ENCODE results near the gene KCTD1.

KCTD1 gene

GRCh38 chr18:26448714-26449159, 99.6 kb downstream of the KCTD1 start:
- no peak for TF ChIP-seq YY1 (IDR thresholded peaks at IDR 0.05; ENCODE audit: low read depth)
- no peak for TF ChIP-seq EGR1 (IDR thresholded peaks at IDR 0.05)
- no peak for TF ChIP-seq CEBPB (IDR thresholded peaks at IDR 0.05)
- TF ChIP-seq EP300 (IDR thresholded peaks at IDR 0.05; ENCODE audit: borderline replicate concordance): no peak
- TF ChIP-seq TAF1 (IDR thresholded peaks at IDR 0.05; ENCODE audit: low read depth): no peak
- TF ChIP-seq, protein P1, sequence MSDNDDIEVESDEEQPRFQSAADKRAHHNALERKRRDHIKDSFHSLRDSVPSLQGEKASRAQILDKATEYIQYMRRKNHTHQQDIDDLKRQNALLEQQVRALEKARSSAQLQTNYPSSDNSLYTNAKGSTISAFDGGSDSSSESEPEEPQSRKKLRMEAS (IDR thresholded peaks at IDR 0.05): no peak
- no peak for TF ChIP-seq ZBTB7A (IDR thresholded peaks at IDR 0.05; ENCODE audit: low read depth)
- no peak for TF ChIP-seq FOXM1 (IDR thresholded peaks at IDR 0.05; ENCODE audit: borderline replicate concordance, low read depth)
- TF ChIP-seq, protein P2, sequence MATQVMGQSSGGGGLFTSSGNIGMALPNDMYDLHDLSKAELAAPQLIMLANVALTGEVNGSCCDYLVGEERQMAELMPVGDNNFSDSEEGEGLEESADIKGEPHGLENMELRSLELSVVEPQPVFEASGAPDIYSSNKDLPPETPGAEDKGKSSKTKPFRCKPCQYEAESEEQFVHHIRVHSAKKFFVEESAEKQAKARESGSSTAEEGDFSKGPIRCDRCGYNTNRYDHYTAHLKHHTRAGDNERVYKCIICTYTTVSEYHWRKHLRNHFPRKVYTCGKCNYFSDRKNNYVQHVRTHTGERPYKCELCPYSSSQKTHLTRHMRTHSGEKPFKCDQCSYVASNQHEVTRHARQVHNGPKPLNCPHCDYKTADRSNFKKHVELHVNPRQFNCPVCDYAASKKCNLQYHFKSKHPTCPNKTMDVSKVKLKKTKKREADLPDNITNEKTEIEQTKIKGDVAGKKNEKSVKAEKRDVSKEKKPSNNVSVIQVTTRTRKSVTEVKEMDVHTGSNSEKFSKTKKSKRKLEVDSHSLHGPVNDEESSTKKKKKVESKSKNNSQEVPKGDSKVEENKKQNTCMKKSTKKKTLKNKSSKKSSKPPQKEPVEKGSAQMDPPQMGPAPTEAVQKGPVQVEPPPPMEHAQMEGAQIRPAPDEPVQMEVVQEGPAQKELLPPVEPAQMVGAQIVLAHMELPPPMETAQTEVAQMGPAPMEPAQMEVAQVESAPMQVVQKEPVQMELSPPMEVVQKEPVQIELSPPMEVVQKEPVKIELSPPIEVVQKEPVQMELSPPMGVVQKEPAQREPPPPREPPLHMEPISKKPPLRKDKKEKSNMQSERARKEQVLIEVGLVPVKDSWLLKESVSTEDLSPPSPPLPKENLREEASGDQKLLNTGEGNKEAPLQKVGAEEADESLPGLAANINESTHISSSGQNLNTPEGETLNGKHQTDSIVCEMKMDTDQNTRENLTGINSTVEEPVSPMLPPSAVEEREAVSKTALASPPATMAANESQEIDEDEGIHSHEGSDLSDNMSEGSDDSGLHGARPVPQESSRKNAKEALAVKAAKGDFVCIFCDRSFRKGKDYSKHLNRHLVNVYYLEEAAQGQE (IDR thresholded peaks at IDR 0.05; ENCODE audit: low read depth): no peak
- no peak for TF ChIP-seq RAD21 (IDR thresholded peaks at IDR 0.05; ENCODE audit: low read depth)
- no peak for TF ChIP-seq TCF12 (IDR thresholded peaks at IDR 0.05; ENCODE audit: low read depth)
- TF ChIP-seq NFIC (IDR thresholded peaks at IDR 0.05): no peak
- TF ChIP-seq USF1 (IDR thresholded peaks at IDR 0.05): no peak
- TF ChIP-seq CREB1 (IDR thresholded peaks at IDR 0.05; ENCODE audit: low read depth): no peak
- no peak for TF ChIP-seq TEAD4 (IDR thresholded peaks at IDR 0.05)

GRCh38 chr18:26443853-26444252, 104.5 kb downstream of the KCTD1 start:
- TF ChIP-seq EP300 (IDR thresholded peaks at IDR 0.05; ENCODE audit: borderline replicate concordance): no peak
- no peak for TF ChIP-seq RAD21 (IDR thresholded peaks at IDR 0.05; ENCODE audit: low read depth)
- TF ChIP-seq, protein P2 (IDR thresholded peaks at IDR 0.05; ENCODE audit: low read depth): no peak
- TF ChIP-seq EGR1 (IDR thresholded peaks at IDR 0.05): no peak
- no peak for TF ChIP-seq USF1 (IDR thresholded peaks at IDR 0.05)
- TF ChIP-seq TCF12 (IDR thresholded peaks at IDR 0.05; ENCODE audit: low read depth): no peak

GRCh38 chr18:26442126-26442525, 106.2 kb downstream of the KCTD1 start:
- TF ChIP-seq ZBTB7A (IDR thresholded peaks at IDR 0.05; ENCODE audit: low read depth) (no peak), YY1 (IDR thresholded peaks at IDR 0.05; ENCODE audit: low read depth) (no peak), FOXM1 (IDR thresholded peaks at IDR 0.05; ENCODE audit: borderline replicate concordance, low read depth) (no peak), RAD21 (IDR thresholded peaks at IDR 0.05; ENCODE audit: low read depth) (no peak), CREB1 (IDR thresholded peaks at IDR 0.05; ENCODE audit: low read depth) (no peak), TAF1 (IDR thresholded peaks at IDR 0.05; ENCODE audit: low read depth) (no peak), USF1 (IDR thresholded peaks at IDR 0.05) (no peak), TCF12 (IDR thresholded peaks at IDR 0.05; ENCODE audit: low read depth) (no peak), CEBPB (IDR thresholded peaks at IDR 0.05) (no peak), EP300 (IDR thresholded peaks at IDR 0.05; ENCODE audit: borderline replicate concordance) (no peak)
- TF ChIP-seq, protein P1 (IDR thresholded peaks at IDR 0.05): no peak
- TF ChIP-seq, protein P2 (IDR thresholded peaks at IDR 0.05; ENCODE audit: low read depth): no peak

GRCh38 chr18:26440644-26441043, 107.7 kb downstream of the KCTD1 start:
- TF ChIP-seq TEAD4 (IDR thresholded peaks at IDR 0.05) (no peak), CREB1 (IDR thresholded peaks at IDR 0.05; ENCODE audit: low read depth) (no peak), EP300 (IDR thresholded peaks at IDR 0.05; ENCODE audit: borderline replicate concordance) (no peak), YY1 (IDR thresholded peaks at IDR 0.05; ENCODE audit: low read depth) (no peak), CEBPB (IDR thresholded peaks at IDR 0.05) (no peak), NFIC (IDR thresholded peaks at IDR 0.05) (no peak), ZBTB7A (IDR thresholded peaks at IDR 0.05; ENCODE audit: low read depth) (no peak), FOXM1 (IDR thresholded peaks at IDR 0.05; ENCODE audit: borderline replicate concordance, low read depth) (no peak), RAD21 (IDR thresholded peaks at IDR 0.05; ENCODE audit: low read depth) (no peak)
- TF ChIP-seq, protein P2 (IDR thresholded peaks at IDR 0.05; ENCODE audit: low read depth): no peak
- TF ChIP-seq, protein P1 (IDR thresholded peaks at IDR 0.05): no peak
